ENCODE measurements around the gene ADAMTS2.

ADAMTS2 gene

GRCh38 chr5:179254638-179255271, 90.5 kb downstream of the ADAMTS2 start:
- DNase-seq (ENCODE audit: low read depth in 2 of 2) = no peak

GRCh38 chr5:179253730-179254129, 91.5 kb downstream of the ADAMTS2 start:
- no peak for DNase-seq (ENCODE audit: low read depth in 2 of 2)

GRCh38 chr5:179251276-179251969, 93.8 kb downstream of the ADAMTS2 start:
- DNase-seq (ENCODE audit: low read depth in 2 of 2) = no peak

GRCh38 chr5:179250561-179251225, 94.6 kb downstream of the ADAMTS2 start:
- DNase-seq (ENCODE audit: low read depth in 2 of 2) = no peak

- DNase-seq (ENCODE audit: low read depth in 2 of 2) = no peak
Observed at GRCh38 chr5:179246227-179246626, 99.0 kb downstream of the ADAMTS2 start.

- no peak for DNase-seq (ENCODE audit: low read depth in 2 of 2)
Observed at GRCh38 chr5:179245031-179245430, 100.2 kb downstream of the ADAMTS2 start.

- no peak for DNase-seq (ENCODE audit: low read depth in 2 of 2)
Observed at GRCh38 chr5:179244044-179244443, 101.2 kb downstream of the ADAMTS2 start.

GRCh38 chr5:179243333-179243732, 101.9 kb downstream of the ADAMTS2 start:
- DNase-seq (ENCODE audit: low read depth in 2 of 2) = no peak

GRCh38 chr5:179242676-179243075, 102.6 kb downstream of the ADAMTS2 start:
- DNase-seq (ENCODE audit: low read depth in 2 of 2) = no peak

GRCh38 chr5:179241764-179242370, 103.4 kb downstream of the ADAMTS2 start:
- no peak for DNase-seq (ENCODE audit: low read depth in 2 of 2)

- DNase-seq (ENCODE audit: low read depth in 2 of 2) = no peak
Observed at GRCh38 chr5:179241175-179241574, 104.1 kb downstream of the ADAMTS2 start.

GRCh38 chr5:179240561-179240960, 104.7 kb downstream of the ADAMTS2 start:
- DNase-seq (ENCODE audit: low read depth in 2 of 2) = no peak

GRCh38 chr5:179239256-179240135, 105.8 kb downstream of the ADAMTS2 start:
- DNase-seq (ENCODE audit: low read depth in 2 of 2) = no peak

- no peak for DNase-seq (ENCODE audit: low read depth in 2 of 2)
Observed at GRCh38 chr5:179238628-179238970, 106.7 kb downstream of the ADAMTS2 start.

GRCh38 chr5:179237770-179238627, 107.3 kb downstream of the ADAMTS2 start:
- DNase-seq (ENCODE audit: low read depth in 2 of 2) = no peak

GRCh38 chr5:179235416-179236400, 109.6 kb downstream of the ADAMTS2 start:
- DNase-seq (ENCODE audit: low read depth in 2 of 2) = no peak

- no peak for DNase-seq (ENCODE audit: low read depth in 2 of 2)
Observed at GRCh38 chr5:179234563-179235135, 110.6 kb downstream of the ADAMTS2 start.

GRCh38 chr5:179233909-179234562, 111.2 kb downstream of the ADAMTS2 start:
- DNase-seq (ENCODE audit: low read depth in 2 of 2) = no peak
